NCI-H1048 (cell line): ENCODE measurements around the gene TXLNB.
A peak's percentile ranks its signal among the peaks of the same experiment; 100 is the strongest.
"Not testable (repeated sequence)": the region's sequence is repeated elsewhere in the genome, so short reads cannot be mapped to it uniquely, and the experiment has no call there.

ENCODE experiments used
- DNase-seq: peaks from one replicate; lab custom pipeline; 2025; lab: John Stamatoyannopoulos, UW

The TXLNB gene

DNA sequence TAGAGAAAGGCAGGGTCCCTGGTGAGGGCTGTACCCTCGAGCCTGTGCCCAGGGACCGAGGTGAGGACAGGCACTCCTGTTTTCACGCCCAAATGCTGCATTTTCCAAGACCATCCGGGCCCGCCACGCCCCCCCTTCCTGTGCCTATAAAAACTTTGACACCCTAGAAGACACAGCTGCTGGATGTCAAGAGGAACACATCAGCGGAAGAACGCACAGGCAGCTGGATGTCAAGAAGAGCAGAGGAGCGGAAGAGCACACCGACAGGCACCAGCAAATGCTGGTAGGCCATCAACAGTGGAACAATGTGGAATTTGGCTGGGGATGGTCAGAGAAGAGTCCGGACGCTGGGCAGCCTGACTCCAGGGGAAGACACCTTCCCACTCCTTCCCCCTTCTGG is 56.1 kb downstream of the TXLNB start:
- DNase-seq: no peak

DNA sequence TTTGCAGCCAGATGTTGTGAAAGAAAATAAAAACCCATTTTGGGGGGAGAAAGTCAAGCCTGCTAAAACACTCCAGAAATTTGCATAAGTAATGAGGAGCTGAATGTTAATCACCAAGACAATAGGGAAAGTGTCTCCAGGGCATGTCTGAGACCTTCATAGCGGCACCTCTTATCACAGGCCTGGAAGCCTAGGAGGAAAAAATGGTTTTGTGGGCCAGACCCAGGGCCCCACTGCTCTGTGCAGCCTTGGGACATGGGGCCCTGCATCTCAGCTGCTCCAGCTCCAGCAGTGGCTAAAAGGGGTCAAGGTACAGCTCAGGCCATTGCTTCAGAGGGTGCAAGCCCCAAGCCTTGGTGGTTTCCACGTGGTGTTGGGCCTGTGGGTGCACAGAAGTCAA is 57.6 kb downstream of the TXLNB start:
- DNase-seq: not testable (repeated sequence)

DNA sequence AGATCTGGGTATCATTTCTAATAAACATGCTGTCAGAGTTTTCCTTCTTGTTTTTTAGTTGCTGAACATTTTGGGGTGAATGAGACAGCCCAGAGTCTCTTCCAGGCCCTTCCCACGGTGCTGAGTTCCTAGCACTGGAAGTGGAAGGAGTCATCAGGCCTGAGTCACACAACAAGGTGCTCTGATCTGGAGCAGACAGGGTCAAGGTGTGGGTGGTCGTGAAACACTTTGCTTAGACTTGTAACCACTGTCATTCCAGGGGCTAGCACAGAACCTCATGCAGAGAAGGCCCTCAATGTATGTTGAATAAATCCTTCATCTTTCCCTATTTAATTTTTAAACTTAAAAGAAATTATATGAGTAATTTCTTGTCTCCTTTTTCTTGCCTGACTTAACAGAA is 60.6 kb downstream of the TXLNB start:
- DNase-seq: no peak

DNA sequence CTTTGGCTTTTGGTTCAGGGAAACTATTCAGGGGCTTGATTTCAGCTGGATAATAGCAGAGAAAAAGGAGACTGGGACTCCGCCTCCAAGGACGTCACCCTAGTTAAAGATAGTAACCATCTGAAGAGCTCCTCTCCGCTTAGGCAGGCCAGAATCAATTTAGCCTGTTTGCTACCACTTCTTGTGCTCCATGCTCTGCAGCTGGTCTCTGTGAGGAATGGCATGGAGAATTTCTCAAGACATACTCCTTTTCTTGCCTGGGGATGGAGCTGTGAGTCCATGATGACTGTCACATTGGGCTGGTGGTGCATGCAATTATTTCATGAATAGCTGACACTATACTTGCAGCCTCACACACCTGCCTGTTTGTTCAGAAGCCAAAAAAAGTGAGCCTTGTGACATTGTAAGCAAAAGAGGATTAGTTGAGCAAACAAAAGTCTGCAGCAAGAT is 61.4 kb downstream of the TXLNB start:
- no peak for DNase-seq

DNA sequence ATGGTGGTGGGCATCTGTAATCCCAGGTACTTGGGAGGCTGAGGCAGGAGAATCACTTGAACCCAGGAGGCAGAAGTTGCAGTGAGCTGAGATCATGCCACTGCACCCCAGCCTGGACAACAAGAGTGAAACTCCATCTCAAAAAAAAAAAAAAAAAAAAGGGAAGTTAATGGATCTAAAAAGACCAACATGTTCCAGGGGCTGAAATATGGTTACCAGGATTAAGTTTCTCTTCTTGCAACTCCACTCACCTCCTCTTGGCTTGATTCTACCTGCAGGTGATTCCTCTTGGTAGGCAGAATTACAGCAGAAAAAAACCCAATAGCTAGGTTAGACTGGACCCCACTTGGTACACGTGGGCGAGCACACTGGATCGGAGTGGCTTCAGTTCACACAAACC is 63.4 kb downstream of the TXLNB start:
- DNase-seq: not testable (repeated sequence)

DNA sequence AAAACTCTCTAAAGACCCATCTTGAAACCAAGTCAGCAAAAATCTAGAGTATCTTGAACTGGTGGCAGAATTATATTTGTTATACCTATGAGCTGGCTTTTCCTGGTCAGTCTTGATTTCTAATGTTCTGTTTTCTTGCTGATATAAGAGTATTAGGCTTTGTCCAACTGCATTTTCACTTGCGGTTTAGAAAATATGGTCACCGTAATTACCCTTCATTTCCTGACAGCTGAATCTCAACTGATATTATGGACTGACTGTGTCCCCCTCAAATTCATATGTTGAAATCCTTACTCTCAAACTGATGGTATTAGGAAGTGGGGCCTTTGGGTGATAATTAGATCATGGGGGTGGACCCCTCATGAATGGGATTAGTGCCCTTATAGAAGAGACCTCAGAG is 72.1 kb downstream of the TXLNB start:
- no peak for DNase-seq

DNA sequence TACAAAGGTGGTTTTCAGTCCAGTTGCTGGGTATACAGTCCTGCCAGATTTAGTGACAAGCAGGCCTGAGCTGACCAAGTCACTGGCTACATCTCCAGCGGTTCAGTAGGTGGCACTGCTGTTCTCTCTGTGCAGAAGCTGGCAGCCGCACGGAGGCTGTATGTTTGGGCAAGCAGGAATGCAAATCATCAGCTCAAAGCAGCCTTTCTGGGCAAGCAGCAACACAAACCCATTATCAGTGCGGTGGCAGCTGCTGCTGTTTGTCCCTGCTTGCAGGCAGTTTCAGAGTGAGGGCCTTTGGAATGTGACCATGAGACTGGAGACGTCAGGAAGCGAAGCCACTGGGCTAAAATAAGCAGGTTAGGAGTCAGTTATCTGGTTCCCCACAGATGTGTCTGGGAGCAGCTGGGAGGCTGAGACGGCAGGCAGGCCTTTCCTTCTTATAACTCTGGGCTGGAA is 72.5 kb downstream of the TXLNB start:
- DNase-seq: peak; percentile 80

DNA sequence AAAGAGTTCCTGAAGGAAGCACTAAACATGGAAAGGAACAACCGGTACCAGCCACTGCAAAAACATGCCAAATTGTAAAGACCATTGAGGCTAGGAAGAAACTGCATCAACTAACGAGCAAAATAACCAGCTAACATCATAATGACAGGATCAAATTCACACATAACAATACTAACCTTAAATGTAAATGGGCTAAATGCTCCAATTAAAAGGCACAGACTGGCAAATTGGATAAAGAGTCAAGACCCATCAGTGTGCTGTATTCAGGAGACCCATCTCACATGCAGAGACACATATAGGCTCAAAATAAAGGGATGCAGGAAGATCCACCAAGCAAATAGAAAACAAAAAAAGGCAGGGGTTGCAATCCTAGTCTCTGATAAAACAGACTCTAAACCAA is 79.3 kb downstream of the TXLNB start:
- DNase-seq: not testable (repeated sequence)

DNA sequence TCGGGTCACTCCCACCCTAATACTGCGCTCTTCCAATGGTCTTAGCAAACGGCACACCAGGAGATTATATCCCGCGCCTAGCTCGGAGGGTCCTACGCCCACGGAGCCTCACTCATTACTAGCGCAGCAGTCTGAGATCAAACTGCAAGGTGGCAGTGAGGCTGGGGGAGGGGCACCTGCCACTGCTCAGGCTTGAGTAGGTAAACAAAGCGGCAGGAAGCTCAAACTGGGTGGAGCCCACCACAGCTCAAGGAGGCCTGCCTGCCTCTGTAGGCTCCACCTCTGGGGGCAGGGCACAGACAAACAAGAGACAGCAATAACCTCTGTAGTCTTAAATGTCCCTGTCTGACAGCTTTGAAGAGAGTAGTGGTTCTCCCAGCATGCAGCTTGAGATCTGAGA is 81.0 kb downstream of the TXLNB start:
- not testable (repeated sequence) for DNase-seq

DNA sequence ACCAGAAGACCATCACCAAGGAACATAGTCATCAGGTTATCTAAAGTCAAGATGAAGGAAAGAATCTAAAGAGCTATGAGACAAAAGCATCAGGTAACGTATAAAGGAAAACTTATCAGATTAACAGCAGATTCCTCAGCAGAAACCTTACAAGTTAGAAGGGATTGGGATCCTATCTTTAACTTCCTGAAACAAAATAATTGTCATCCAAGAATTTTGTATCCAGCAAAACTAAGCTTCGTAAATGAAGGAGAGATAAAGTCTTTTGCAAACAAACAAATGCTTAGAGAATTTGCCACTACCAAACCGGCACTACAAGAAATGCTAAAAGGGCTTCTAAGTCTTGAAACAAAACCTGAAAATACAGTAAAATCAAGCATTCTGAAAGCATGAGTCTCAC is 86.0 kb downstream of the TXLNB start:
- DNase-seq: no peak

DNA sequence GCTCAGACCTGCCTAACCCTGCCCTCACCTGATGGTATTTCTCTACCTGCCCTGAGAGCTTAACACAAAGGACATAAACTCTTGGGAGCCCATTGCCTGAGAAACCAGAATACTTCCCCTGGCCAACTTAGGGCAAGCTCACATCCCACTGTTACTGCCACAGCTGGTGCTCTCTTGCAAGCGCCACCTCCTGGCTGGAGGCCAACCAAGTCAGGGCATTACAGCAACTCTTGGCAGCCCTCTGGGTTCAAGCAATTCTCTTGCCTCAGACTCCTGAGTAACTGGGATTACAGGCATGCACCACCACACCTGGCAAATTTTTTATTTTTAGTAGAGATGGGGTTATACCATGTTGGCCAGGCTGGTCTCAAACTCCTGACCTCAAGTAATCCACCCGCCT is 86.8 kb downstream of the TXLNB start:
- DNase-seq: no peak

DNA sequence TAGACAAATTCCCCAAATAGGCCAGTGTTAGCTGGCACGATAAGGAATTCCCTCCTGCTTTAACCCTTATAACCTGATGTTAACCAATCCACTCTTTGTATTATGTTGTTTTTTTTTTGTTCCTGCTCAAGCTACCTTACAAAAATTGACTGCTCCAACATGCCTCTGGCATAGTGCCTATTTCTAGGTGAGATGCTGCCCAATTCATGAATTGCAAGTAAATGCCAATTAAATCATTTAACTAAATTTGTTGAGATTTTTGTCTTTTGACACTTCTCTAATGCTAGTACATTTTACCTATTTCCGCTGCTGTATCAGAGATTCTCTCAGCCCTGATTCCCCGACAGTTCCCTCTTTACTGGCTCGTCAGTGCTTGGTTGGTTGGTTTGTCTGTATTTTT is 90.4 kb downstream of the TXLNB start:
- DNase-seq: no peak

DNA sequence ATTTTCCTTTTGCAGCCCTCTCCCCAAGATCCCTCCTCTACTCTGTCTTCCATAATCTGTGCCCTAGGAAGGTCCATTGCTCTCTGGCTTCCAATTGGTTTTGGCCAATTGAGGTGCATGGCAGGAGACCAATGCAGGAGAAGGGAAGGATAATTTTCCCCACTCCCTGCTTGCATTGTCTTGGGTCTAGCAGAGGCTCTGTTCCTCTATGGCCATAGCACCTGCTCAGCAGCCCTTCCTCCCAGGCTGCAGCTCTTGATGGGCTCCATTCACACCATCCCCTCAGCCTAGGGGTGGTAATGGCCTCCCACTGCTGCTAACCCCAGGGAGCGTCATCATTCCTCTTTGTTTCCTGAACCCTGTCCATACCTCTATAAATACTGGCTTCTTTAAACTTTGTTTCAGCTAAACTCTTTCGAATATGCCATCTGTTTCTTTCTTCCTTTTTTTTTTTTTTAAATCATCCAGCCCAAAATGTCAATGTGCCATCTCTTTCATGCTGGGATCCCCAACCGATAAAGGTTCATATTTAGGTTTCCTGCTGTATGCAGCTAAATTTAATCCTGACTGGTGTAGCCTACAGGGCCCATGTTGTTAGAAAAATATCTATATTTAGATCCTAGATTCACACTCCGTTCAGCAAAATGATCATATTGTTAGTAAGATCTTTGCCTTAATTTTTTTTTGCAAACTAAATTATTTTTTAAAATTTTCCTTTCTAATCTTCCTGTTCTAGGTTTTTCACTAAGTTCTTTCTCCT is 93.1 kb downstream of the TXLNB start:
- no peak for DNase-seq

DNA sequence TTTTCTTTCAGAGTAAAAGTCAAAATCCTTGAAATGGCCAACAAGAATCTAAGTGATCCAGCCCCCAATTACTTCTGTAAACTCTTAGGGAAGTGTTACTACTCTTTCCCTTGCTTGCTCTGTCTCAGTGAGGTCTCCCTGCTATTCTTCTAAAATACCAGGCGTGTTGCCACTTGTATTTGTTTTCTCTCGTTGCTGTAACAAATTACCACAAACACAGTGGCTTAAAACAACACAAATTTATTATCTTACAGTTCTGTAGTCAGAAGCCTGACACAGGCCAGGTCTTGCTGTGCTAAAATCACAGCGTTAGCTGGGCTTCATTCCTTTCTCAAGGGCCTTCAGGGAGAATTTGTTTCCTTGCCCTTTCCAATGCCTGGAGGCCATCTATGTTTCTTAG is 97.1 kb downstream of the TXLNB start:
- DNase-seq: no peak
